Heart left ventricle (tissue), 13 donors: ENCODE measurements around the gene OASL.
"Not testable (repeated sequence)": the region's sequence is repeated elsewhere in the genome, so short reads cannot be mapped to it uniquely, and the experiment has no call there.

ENCODE experiments used
- CTCF ChIP-seq, 12 donors: fragments of 200-600 bp; sonication (generic) in 4 of 12; IDR thresholded peaks; one replicate each; pipeline versions ENCODE4 v1.5.0 to v1.8.0; 2018 to 2022; ENCODE audit warnings: antibody characterized with exemption in 12 of 12, mild to moderate bottlenecking in 5 of 12
- POLR2A ChIP-seq, 2 donors: fragments of 450-650 bp; IDR thresholded peaks; one replicate each; pipeline ENCODE4 v1.6.1; 2017; ENCODE audit warnings: antibody characterized with exemption in 2 of 2, mild to moderate bottlenecking in 2 of 2, moderate library complexity in 2 of 2
- donor health status: ischemic (EF 13 %, LVEDD 7.1; RV severe dilation, severe dysfunction).
- donor health status: DM: no; HTN: yes; CAD: no.
- donor health status: DM: no; HTN: no; CAD: no.
- donor health status: ischemic (EF 25% LVEDD 6.9; RV normal size, moderate dysfunction).
- donor health status: ischemic (EF 25% LVEDD 5.7; RV mildly dilated, moderate dysfunction).
- donor health status: ischemic (EF 35%, LVEDD 5.7; RV mildly dilated, moderate dysfunction).
- donor health status: nonischemic (EF 11% LVEDD 7.7; RV severe dilation, severe dysfunction).
- donor health status: DM: yes; HTN: yes; CAD: no.
- donor health status: PGD.
- donor health status: ischemic (EF 29% LVEDD 5.4; RV normal size, mild dysfunction).
- donor health status: nonischemic (EF 23%, LVEDD 6.1; RV moderate dilation, normal function).

- not testable (repeated sequence) for TF ChIP-seq POLR2A, CTCF (IDR thresholded peaks at IDR 0.05)
Observed at GRCh38 chr12:121064586-121064985, 25.5 kb upstream of the OASL start.
